NCI-H774 (cell line): ENCODE measurements around the gene ATOSA.
A peak's percentile ranks its signal among the peaks of the same experiment; 100 is the strongest.

Experiments used
- DNase-seq: peaks from one replicate; lab custom pipeline; 2025; lab: John Stamatoyannopoulos, UW

The ATOSA gene

DNA sequence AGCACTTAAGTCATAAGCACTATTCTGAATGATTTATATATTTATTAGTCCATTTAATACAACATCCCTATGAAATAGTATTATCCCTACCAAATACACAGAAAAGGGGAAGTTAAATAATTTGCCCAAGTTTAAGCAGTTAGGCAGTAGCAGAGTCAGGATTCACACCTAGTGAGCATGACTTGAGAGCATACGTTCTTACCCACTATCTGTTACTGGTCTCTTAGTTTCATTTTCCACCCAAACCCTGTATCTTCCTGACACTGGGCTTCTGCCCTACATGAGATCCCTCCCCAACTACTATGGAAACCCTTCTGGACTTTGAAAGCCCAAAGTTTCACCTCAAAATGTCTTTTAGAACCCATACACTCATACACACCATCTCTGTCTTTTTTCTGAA, 4.4 kb upstream of the ATOSA start:
- no peak for DNase-seq

DNA sequence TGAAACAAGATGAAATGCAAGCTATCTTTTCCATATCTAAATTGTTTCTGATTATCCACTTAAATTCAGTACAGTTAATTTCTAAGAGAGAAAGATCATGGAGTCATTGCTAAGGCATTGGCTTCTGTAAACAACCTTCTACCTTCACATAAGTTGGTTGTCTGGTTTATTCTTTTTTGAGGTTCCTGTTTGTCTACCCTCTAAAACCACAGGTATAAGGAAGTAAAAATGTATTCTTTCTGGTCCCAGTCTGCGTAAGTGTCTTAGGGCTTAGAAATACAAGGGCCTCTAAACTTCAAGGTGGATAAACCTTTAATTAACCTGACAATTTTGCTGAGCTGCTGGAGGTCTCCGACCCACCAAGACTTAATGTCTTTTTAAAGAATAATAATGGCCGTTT, 3.6 kb upstream of the ATOSA start:
- DNase-seq: no peak

DNA sequence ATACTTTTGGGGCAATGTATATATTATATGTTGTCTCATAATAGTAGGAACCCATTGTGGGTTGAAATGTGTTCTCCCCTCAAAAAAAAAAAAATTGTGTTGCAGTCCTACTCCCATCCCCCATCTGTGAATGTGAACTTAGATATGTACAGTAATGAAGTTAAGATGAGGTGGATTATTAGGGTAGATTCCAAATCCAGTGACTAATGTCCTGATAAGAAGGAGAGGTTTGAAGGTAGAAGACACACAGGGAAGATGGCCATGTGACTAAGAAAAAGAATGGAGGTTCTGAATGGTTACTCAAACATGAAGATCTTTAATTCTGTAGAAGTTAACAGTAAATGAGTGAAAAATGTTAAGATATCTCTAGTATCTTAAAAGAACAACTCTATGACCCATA, 3.0 kb upstream of the ATOSA start:
- DNase-seq: no peak

DNA sequence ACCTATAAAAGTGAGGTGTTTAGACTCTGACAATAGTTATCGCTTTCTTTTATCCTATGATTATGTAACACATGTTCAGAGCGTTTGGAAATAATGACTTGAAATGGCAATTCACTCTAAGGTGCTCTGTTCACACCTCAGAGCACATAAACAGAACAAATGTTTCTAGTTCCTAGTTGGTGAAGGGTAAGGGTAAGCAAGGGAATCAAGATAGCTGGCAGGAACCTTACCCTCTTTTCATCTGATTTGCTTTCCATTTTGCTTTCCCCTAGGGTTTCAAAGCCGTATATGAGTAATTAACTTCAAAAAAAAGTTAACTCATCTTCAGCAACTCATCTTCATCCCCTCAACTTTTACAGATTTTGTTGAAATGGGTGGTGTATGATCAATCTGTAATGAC, 2.3 kb upstream of the ATOSA start:
- DNase-seq: no peak

DNA sequence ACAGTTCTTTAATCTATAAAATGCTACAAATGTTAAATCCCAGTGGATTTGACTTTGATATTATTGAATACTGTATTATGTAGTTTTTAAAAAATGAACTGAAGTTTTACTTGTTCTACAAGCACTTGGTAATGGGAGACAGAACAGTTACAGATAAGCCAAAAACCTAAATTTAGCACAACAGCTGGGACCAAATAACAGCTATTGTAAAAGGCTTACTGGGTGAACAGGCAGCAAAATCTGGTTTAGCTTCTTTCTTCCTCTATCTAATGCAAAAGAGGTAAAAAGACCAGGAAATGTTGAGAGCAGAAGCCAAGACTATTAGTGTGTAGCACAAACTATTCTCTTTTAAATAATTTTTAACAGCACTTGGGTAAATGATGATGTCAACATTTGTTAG, 1.6 kb upstream of the ATOSA start:
- no peak for DNase-seq

DNA sequence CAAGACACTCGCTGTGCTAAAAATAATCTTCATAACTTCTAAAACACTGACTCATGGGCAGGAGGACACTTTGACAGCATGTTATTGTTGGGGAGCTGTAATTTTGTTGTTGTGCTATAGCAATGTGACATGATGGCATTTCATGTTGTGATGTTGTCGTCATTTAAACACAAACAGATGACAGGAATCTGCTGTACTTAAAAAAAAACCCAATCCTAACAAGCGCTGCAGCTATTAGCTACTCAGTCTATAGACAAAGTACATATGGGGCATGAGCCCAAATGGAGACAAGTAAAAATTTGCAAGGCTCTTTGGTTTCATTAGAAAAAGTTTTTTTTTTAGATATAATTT, 828 bp upstream of the ATOSA start:
- DNase-seq: no peak

DNA sequence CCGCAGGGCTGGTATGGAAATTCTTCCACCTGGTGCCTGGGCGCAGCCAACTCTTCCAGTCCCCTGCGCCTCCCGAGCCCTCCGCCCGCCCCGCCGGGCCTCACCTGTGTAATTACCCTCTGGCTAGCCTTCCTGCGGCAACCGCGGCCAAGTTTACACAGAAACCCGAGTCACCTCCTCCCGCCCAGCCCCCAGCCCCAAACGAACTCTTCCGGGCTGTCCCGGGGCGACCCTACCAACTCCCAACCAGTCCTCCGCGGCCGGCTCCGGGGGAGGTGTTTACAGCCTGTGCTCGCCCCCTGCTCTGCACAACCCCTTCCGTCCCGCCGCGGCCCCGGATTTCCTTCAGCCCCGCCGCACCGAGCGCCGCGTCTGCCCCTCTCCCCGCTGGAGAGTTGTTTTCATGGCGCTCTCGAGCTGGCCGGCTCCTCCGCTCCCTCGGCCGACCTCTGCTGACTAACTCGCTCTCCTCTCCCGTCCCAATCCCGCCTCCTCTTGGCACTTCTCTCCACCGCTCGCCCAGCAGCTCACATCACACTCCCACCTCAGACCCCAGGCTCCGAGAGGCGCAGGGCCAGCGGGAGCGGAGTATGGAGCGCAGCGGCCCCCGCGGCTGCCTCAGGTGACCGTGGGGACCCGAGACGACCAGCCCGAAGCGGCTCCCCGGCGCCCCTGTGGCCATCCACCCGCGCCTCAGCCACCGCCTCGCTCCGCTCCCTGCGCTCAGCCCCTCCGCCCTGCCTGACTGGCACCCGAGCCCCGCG, 538 bp downstream of the ATOSA start:
- DNase-seq: peak; percentile 53

DNA sequence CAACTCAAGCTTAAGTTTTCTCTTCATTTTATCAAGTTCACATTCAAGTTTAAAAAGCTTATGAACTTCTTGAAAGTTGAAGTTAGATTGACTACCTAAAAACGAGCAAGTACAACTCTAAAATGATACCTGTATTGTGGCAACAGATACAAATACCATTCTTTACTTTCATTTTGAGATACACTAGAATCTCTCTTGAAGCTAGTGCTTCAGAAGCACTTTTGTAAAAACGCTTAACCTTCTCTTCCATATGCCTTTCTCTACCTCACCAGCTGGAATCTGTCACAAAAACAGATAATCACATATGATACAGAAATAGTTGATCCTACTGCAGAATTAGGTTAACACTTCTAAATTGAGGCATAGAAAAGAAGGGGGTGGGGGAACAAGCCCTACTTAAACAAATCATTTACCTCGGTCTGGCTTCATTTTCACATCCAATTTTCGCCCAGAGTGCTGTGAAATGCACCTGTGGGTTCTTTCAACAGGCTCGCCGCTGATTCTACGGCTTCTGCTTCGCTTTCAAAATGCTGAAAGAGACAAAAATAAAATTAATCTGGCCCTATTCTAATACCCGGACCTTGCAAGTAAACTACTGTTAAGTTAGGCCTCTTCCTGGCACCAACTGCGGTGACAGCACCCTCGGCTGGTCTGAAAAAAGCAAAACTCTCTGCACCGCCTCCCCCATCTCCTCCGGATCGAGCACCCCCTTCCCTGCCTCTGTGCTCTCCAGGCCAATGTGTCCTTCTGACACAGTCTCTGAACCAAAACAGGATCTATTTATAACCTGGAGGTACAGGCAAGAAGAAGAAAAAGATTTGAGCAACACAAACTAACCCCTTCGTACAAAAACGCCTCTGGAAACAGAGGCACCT, 1.4 kb downstream of the ATOSA start:
- peak; percentile 7 for DNase-seq

DNA sequence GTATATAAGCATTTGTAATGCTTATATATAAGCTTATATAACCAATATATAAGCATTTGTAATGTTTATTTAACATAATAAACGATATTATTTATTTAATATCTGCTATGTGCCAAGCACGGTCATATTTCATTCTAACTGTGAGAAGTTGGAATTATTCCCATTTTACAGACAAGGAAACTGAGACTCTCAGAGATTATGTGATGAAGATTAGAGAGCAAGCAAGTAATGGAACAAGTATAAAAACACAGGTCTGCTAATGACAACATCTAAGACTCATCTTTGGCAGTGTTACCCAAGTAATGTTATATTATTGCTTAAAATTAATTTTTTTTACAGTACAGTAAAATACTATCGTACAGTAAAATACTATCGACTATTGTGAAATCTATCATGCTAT, 4.4 kb downstream of the ATOSA start:
- DNase-seq: no peak

DNA sequence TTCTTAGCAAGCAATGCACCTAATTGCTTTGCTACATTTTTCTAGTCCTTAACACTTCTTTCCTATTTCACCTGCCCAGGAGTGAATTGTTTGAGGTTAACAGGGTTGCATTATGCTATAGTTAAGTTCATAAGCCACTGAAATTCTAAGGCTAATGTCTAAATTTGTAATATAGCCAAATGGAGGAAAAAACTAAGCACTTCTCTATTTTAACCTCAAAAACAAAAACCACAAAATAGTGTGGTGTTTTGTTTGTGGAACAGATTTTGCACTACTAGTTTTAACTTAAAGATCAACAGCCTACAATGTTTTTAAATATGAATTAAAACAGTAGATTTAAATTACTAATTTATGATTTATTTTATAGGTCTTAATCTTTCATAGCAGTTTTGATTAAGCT, 5.5 kb downstream of the ATOSA start:
- no peak for DNase-seq

DNA sequence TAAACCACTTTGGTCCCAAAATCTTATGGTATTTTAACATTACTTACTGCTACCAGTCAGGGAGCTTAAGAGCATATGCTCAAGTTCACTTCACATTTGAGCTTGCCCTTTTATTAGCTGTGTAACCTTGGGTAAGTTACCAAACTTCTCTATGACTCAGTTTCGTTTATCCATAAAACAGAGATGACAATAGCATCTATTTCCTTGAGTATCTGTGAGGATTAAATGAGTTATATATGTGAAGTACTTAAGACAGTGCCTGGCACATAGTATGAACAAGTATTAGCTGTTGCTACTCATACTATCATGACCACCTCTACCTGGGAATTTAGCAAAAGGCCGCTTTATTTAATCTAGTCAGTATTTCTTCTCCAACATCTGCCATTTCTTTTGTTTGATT, 5.9 kb downstream of the ATOSA start:
- DNase-seq: peak; percentile 7

DNA sequence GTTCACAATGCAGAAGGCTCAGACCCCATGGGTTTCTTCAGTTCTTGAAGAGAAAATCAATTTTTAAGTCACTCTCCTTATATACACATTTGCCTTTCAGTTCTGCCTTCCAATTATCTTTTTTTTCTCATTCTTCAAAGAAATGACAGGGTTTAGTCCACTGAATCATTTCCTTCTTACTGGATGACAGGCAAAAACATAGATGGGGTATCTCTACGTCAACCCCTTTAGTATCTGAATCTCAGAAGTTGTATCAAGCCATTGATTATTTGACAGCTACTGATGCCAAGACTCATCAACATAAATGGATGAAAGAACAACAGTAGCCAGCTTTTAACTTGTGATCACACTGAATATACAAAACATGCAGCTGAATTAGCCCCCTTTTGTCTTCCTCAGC, 6.5 kb downstream of the ATOSA start:
- no peak for DNase-seq

DNA sequence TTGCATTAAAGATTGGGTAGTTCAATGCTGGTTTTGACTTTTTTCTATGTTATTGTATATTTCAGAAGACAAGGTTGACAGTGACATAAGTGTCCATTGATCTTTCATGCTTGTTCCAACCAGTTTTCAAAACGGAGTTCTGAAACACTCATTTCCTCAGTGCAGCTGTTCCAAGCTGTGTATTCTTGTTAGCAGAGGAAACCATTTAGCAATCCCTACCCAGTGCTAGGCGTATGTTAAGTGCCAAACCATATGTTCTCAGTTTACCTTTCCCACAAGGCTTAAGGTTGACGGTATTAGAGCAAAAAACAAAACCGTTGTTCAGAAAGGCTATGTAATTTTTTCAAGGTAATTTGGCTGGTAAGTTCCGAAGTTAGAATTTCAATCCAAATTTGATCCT, 9.1 kb downstream of the ATOSA start:
- no peak for DNase-seq

DNA sequence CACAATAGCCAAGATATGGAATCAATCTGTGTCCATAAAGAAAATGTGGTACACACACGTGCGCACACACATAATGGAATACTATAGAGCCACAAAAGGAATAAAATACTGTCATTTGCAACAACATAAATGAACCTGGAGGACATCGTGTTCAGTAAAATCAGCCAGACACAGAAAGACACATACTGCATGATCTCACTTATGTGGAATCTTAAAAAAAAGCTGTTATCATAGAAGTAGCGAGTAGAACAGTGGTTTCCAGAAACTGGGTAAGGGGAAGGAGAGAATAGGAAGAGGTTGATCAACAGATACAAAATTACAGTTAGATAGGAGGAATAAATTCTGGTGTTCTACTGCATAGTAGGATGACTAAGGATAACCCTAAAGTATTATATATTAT, 11.1 kb downstream of the ATOSA start:
- no peak for DNase-seq

DNA sequence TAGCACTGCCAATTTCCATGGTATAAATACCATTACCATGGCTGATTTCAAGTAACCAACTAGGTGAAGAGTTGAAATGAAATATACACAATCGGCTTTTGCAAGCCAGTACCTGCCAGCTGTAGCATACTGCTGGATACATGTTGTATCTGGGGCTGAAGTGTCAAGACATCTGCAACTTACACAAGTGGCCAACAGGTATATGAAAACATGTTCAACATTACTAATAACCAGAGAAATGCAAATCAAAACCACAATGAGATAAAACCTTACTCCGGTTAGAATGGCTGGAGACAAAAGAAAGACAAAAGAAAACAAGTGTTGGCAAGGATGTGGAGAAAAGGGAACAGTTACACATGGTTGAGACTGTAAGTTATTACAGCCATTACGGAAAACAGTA, 11.6 kb downstream of the ATOSA start:
- DNase-seq: no peak

DNA sequence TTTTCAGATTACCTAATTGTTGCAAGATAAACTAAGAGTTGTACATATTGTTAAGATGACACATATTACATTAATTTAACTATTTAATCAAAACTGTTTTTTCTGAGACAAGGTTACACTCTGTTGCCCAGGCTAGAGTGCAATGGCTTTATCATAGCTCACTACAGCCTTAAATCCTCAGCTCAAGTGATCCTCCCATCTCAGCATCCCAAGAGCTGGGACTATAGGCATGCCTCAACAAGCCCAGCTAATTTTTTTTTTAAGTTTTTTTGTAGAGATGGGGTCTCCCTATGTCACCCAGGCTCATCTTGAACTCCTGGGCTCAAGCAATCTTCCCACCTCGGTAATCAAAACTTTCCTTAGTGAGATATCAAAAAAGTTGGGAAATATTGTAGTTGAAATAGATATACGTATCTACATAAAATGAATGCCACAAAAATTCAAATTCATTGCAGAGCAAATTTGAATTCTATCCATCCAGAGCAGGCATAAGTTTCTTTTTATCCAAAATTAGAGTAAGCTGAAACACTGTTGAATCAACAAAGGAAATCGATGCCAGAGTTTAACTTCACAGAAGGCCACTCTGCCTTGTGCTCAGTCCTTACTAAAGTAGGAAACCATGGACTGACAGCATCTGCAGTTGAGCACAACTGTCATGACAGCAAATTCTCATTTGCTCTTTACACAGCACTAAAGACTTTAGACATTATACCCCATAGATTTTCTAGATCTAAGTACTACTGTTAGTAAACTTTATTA, 15.5 kb downstream of the ATOSA start:
- no peak for DNase-seq

DNA sequence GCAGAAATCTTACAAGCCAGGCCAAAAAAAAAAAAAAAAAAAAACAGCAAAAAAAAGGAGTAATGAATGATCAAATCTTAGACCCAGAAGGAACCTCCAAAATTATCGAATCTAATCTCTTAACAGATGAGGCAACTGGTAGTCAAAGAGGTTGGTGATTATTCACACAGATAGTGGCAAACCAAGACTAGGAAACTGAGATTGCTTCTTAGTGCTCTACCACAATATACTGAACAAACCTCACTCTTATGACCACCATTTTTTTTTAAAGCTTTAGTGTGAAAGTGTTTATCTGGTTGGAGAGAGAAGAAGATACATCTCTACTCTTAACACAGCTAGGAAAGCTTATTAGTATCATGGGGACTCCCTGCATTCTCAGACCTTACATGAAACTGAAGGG, 17.3 kb downstream of the ATOSA start:
- no peak for DNase-seq

DNA sequence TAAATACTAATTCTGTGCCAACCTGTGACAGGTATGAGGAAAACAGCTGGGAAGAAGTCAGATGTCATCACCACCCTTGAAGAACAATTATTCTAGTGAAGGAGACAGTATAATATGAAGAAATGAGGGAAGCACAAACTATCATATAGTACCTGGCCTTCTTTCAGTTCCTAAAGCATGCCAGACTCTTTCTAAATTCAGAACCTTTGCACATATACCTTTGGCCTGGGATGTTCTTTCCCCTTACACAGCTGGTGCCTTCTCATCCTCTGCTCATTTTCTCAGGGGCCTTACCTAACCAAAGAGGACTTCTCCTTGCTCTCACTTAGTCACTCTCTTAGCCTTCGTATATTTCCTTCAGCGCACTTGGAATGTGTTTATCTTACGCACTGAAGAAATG, 19.0 kb downstream of the ATOSA start:
- DNase-seq: no peak

DNA sequence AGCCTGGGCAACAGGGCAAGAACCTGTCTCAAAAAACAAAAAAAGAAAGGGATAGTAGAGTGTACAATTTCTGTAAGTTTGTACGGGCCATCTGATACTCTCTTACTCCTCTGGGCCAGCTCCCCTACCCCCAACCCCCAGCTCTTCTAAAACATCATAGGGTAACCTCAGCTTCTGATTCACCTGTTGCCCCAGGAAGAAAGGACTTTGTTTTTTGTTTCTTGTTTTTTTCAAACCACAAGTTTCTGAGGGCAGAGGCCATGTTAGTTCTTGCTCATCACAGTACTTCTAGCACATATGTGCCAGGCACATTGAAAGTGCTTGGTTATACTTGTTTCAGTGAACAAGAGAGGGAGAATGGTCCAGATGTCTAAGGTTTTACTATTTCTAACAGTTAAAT, 20.2 kb downstream of the ATOSA start:
- no peak for DNase-seq

DNA sequence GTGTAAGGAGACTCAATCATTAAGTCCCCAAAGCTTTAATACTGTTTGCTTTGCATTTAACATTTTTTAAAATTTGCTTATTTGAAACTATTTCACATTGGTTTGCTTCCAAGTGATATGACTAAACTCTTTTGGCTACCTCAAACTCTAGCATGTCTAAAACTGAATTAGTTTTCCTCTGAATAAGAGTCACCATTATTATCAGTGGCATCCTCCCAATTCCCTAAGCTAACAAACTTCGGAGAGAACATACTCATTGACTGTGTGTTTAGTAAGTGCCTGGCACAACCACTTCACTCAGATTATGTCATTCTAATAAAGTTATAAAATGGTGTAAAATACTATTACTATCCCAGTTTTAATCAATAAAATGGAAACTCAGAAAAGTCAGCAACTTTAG, 21.9 kb downstream of the ATOSA start:
- no peak for DNase-seq

DNA sequence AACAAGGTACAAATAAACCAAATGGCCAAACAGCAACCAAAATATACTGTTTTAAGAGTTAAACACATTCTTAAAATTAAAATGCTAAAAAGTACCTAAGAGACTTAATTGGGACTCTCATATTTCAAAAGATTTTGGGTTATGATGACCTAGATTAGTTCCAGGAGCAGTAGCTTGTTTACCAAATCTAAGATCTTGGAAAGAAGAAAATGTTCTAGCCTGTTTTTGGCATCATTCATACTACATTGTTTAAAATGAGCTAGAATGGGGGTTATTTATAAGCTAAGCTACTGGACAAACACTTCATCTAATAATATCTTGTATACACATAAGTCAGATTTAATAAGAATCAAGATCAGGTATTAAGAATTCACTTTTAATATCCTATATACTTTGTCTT, 22.8 kb downstream of the ATOSA start:
- DNase-seq: no peak

DNA sequence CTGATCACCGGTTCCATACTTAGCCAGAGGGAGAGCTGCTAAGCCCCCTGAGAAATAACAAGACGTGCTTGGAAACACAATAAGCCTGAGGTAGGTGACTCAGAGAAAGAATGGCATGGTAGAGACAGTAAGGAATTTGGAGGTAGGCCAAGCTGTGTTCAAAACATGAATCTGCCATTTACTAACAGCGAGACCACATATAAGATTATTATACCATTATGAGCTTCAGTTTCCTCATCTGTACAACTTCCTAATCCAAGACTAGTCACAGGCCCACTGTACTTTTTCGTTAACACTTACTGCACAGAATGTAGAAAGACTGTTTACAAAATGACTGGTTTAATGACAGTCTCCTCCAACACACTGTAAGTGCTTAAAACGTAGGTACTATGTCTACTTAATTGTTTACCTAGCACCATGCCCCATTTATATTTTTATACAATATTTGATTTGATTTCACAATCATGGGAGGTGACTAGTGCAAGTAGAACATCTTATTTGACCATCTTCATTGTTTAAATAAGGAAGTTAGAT, 25.7 kb downstream of the ATOSA start:
- DNase-seq: peak; percentile 17

DNA sequence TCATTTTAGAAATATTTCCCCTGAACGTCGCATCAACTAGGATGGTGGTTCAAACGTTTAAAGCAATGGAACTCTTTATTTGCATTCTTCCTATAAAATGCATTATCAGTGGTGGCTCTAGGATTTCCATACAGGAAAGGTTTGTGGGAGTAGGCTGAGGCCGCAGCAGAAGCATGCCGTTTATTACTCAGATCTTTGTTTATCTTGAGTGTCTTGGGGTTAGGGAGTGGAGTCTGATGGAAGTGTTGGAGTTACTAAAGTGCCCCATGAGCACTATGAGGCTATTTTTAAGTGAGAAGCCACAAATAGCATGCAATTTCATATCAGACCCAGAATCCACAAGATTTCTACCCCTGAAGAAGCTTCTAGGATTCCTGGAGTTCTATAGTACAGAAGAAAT, 26.2 kb downstream of the ATOSA start:
- no peak for DNase-seq
